ENCODE measurements around the gene ORAI1.
"Not testable (repeated sequence)": the region's sequence is repeated elsewhere in the genome, so short reads cannot be mapped to it uniquely, and the experiment has no call there.

Gene ORAI1

GRCh38 chr12:121626087-121626852 is at the start of gene ORAI1:
Gene ORAI1, plus strand, starts transcription at chr12:121626530.
- peak; percentile 99 for DNase-seq (ENCODE audit: low read depth, low spot score)

GRCh38 chr12:121576851-121577391 is 49.4 kb upstream of the ORAI1 start:
- DNase-seq (ENCODE audit: low read depth, low spot score) = peak; percentile 87

DNA sequence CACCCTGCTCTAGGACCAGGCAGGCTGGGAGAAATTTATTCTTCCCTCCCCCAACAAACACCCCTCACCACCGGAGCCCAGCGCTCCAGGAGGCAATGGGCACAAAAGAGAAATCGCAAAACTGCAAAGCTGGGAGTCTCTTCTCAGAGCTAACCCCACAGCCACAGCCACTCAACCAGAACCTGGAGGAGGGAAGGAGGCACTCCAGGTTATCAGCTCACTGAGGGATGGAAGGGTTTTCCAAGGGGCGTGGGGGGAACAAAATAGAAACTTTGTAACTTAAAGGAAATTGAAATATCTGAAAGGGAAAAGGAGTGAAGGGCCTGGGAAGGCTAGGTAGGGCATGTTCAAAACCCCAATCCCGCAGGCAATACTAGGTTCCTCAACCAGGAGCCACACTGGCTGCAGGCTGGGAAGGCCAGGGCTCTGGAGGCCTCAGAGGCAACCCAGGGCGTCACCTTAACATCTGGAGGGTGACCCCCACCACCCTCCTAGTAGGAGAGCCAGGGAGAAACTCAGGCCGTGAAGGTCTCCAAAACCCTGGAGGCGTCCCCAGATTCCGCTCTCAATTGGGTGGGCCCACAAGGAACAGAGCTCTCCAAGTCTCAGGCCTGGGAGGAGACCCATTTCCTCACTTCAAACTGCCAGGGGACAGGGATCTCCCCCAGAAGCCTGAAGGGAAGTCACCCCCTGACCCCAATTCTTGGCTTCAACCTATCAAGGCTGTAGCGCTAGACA is 48.7 kb upstream of the ORAI1 start:
- peak; percentile 19 for DNase-seq (ENCODE audit: low read depth, low spot score)

DNA sequence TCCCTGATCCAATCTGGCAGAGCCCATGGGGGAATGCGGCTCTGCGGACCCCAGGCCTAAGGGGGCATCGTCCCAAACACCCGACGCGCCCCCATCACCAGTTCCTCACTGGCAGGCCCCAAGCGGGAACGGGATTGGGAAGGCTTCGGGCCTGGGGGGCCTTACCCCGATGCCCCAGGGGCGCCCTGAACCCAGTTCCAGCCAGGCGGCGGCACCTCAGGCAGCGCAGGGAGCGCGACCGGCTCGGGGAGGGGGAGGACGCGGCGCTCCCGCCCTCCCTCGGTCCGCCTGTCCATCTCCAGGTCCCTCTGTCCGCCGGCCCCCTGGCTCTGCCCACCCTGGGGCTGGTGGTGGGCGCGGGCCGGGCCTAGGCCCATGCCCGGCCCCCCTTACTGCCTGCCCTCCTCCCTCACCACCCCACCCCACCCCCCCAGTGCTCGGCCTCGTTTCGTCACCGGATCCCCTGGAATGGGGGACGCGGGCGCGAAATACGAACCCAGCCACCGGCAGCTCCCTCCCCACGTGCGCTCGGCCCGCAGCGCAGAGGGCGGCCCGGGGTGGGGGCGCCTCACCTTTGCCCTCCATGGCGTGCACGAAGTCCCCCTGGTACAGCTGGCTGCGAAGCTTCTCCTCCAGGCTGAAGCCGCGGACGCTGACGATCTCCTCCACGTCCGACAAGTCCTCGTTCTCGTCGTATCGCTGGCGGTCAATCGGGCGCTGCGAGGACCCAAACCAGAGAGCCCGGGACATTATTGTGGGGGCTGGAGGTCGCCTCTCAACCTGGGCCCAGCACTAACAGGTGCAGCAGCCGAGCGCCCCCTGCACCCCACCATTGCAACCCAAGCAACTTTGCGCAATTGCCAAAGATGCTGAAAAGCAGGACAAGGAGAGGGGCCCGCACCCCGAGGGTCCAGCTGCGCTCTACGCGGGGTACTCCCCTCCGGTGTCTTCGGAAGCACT is 47.8 kb upstream of the ORAI1 start:
- peak; percentile 72 for DNase-seq (ENCODE audit: low read depth, low spot score)

DNA sequence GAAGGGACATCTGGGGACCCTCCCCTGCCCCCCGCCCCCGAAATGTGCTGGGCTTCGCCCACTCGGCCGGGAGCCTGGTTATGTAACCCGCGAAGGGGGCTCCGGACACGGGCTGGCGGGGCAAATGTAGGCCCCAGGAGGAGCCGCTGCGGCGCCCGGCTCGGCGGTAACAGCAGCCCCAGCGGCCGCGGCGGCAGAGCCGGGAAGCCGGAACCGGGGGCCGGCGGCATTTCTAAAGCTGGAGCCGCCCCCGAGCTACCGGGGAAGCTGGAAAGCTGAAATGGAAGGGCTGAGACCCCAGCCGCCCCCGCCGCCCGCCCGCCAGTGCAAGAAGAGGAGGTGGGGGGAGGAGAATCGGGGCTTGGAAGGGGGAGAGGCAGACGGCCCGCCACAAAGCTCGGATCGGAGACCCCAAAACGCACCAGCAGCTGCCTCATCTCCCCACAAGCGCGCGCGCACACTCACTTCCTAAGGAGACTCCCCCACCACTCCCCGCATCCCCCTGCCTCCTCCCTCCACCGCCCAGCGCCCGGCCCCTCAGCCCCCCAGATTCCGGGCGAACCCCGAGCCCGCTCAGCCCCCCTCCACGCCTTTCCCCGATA is 47.0 kb upstream of the ORAI1 start:
- peak; percentile 51 for DNase-seq (ENCODE audit: low read depth, low spot score)

DNA sequence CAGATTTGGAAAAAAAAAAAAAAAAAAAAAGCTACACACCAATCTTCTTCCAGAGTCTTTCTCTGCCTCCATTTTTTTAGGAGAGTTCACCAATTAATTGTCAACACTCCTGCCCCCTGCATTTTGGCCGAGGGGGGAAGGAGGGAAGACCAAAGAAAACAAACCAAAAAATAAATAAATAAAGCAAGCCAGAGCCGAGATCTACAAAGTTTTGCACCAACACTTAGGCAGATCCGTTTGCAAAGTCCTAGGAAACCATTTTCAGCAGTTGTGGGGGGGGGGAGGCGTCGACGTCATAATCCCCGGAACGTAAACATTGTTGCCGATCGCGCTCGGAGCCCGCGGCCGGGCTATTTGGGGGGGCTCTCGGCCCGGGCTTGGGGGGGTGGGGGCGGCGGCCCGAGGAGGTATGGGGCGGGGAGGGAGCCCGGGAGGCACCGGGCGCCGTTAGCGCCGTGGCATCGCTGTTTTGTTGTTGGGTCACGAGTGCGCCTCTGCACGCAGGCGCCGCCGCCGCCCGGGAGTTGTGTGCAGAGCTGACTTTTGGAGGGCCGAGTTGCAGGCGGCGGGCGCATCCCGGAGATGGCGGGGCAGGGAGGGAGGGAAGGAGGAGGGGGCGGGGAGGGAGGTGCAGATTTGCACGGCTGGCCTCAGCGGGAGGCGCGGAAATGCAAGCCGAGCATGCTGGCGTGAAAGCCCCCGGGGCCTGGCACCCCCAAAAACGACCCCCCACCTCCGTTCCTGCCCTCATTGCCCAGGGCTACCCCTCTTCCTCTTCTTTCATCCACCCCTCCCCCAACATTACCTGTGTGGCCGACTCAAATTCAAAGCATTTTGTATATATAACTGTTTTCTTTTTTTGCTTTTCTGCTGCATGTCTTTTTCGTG is 46.1 kb upstream of the ORAI1 start:
- peak; percentile 72 for DNase-seq (ENCODE audit: low read depth, low spot score)

GRCh38 chr12:121580959-121581685 is 45.2 kb upstream of the ORAI1 start, which contains the start of gene KDM2B:
Gene KDM2B, minus strand, starts transcription at chr12:121581023. Its CDS starts 112 bp downstream, at chr12:121580911.
- DNase-seq (ENCODE audit: low read depth, low spot score) = peak; percentile 56

GRCh38 chr12:121581686-121582429 is 44.5 kb upstream of the ORAI1 start:
- DNase-seq (ENCODE audit: low read depth, low spot score) = peak; percentile 54

GRCh38 chr12:121582583-121583333 is 43.6 kb upstream of the ORAI1 start:
- peak; percentile 86 for DNase-seq (ENCODE audit: low read depth, low spot score)

GRCh38 chr12:121583334-121583661 is 43.0 kb upstream of the ORAI1 start:
- not testable (repeated sequence) for DNase-seq (ENCODE audit: low read depth, low spot score)

DNA sequence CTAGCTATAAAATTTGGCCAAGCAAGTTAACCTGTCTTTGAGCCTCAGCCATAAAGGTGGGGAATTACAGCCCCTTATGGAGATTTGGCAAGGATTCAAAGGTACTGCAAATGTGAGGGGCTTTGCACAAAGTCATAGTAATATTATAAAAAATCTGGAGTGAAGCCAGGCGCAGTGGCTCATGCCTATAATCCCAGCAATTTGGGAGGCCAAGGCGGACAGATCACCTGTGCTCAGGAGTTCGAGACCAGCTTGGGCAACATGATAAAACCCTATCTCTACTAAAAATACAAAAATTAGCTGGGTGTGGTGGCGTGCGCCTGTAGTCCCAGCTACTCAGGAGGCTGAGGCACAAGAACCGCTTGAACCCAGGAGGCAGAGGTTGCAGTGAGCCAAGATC is 41.4 kb upstream of the ORAI1 start:
- not testable (repeated sequence) for DNase-seq (ENCODE audit: low read depth, low spot score)

DNA sequence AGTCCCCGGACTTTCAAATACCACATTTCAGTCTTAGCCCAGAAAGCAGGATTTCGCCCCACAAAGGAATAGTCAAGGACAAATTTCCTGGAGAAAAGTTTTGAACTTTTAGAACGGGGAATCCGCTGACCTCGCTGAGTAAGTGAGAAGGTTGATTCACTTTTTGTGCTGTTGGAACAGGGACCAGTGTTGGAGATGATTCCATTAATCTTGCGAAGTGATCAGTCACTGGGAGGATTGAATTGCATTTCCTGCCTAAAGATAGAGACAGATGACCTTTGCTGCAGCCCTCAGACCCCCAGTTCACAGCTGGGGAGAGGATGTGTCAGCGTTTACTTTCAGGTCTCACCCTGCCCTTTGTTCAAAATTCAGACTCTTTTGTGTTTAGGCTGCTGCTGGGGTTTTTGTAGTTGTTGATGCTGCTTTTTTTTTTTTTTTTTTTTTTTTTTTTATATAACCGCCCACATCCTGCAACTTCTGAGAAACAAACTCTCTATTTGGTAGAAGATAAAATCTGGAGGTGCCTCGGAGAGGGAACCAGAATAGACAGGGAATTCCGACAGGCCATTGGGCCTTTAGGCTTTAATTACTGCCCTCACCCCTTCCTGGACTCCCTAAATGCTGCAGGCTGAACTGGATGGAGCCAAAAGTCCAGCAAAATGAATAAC is 35.7 kb upstream of the ORAI1 start:
- DNase-seq (ENCODE audit: low read depth, low spot score) = peak; percentile 22

DNA sequence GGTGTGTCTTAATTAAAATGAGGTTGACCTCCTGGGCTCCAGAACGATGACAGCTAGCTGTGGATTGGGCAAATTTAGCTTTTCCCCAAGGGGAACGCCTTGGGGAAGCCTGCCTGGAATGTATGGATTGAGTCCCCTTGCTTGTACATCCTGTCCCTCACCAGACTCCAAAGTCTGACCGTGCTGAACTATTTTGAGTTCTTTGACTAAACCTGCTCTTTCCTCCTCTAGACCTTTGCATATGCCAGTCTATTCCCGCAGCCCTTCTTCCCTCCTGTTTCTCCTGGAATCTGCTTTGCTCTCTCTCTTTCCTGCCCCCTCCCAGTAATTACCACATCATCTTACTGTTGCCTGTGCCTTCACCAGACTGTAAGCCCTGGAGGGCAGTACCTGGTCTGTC is 34.0 kb upstream of the ORAI1 start:
- DNase-seq (ENCODE audit: low read depth, low spot score) = no peak

- DNase-seq (ENCODE audit: low read depth, low spot score) = no peak
These were observed 30.8 kb upstream of the ORAI1 start for GRCh38 chr12:121595520-121595919.

- no peak for DNase-seq (ENCODE audit: low read depth, low spot score)
These were observed 29.8 kb upstream of the ORAI1 start for GRCh38 chr12:121596526-121596925.

DNA sequence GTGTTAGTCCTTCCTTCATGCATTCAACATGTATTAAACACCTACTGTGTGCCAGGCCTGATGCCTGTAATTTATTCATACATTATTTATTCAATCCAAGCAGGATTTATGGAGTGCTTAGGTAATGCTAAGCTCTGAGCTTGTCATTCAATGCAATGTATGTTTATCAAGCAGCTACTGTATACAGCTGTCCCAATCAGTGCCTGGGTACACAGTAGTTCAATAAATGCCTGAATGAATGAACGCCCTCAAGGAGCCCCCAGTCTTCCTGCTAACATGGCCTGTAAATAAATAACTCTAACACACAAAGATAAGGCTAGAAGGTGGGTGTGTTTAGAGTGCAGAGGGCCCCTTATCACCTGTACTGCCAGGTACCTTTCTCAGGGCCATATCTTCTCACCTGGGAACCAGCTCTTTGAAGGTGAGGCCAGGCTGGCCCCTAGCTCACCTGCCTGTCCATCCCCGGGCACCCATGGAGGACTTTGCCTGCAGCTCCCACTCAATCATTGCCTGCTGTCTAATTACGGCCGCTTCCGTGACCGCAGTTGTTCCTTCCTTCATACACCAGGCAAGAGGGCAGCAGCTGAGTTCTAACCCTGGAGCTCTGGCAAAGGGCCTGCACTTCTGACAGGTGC is 25.5 kb upstream of the ORAI1 start:
- DNase-seq (ENCODE audit: low read depth, low spot score) = no peak

- no peak for DNase-seq (ENCODE audit: low read depth, low spot score)
These were observed 23.6 kb upstream of the ORAI1 start for GRCh38 chr12:121602766-121603165.

Data from astrocyte of the hippocampus (primary cell).